B cell (primary cell): Measurements from ENCODE around the gene SNTA1. TPM values are rescaled to one million over a fixed set of nuclear protein-coding genes. Genes with fewer than 3 reads are reported as not detected.
"Not testable (repeated sequence)": the region's sequence is repeated elsewhere in the genome, so short reads cannot be mapped to it uniquely, and the experiment has no call there.

Source experiments
- ATAC-seq: fragments of 200-7000 bp; cut with Tn5 transposase; one replicate; pipeline ENCODE4 v1.10.0; 2021; ENCODE audit warnings: low read depth, mild to moderate bottlenecking, moderate number of reproducible peaks, moderate library complexity
- CTCF ChIA-PET: fragments of 350-600 bp; sonication (Branson Sonifier 250); formaldehyde crosslinking; loops from one replicate; lab custom pipeline; 2021; ENCODE audit warnings: antibody characterized with exemption, inconsistent platforms; lab: Charles Lee
- POLR2A ChIA-PET: fragments of 350-600 bp; sonication (Branson Sonifier 250); formaldehyde crosslinking; loops from one replicate; lab custom pipeline; 2021; ENCODE audit warnings: antibody characterized with exemption; lab: Charles Lee
- DNase-seq: peaks from one replicate; pipeline ENCODE4 v3.0.0; 2013
- H2AFZ ChIP-seq: 2 replicates; pipeline ENCODE4 v1.6.1; 2012; ENCODE audit warnings: mild to moderate bottlenecking, low read depth, low read length; ENCODE audit not compliant: insufficient read depth, poor library complexity, severe bottlenecking
- H3K27ac ChIP-seq, 2 donors: 1 replicate in 1 of 2; 2 replicates in 1 of 2; pipeline ENCODE4 v1.5.1; 2012 to 2013; ENCODE audit warnings: low read length in 2 of 2, mild to moderate bottlenecking in 2 of 2, moderate library complexity in 1 of 2
- H3K27me3 ChIP-seq, 4 experiments: fragments of 200-600 bp in 1 of 4; sonication (generic) in 1 of 4; replicated peaks in 1 of 4; 1 replicate in 2 of 4; 2 replicates in 2 of 4; pipeline versions ENCODE4 v1.6.1 to v1.7.0; 2013 to 2016; ENCODE audit warnings: low read length in 3 of 4, mild to moderate bottlenecking in 2 of 4, mixed read lengths in 1 of 4, moderate library complexity in 1 of 4; ENCODE audit not compliant: insufficient read depth in 4 of 4, control insufficient read depth in 3 of 4; ENCODE audit errors: control extremely low read depth in 1 of 4
- H3K36me3 ChIP-seq, 2 experiments: replicated peaks in 1 of 2; 1 replicate in 1 of 2; 2 replicates in 1 of 2; pipeline versions ENCODE4 v1.6.1 to v1.7.1; 2013; ENCODE audit warnings: low read length in 1 of 2; ENCODE audit not compliant: insufficient read depth in 2 of 2, control insufficient read depth in 1 of 2; ENCODE audit errors: control extremely low read depth in 1 of 2, extremely low read depth in 1 of 2
- H3K4me1 ChIP-seq, 2 donors: fragments of 200-600 bp in 1 of 2; sonication (generic) in 1 of 2; 1 replicate in 1 of 2; 2 replicates in 1 of 2; pipeline versions ENCODE4 v1.5.1 to v1.6.1; 2013 to 2017; ENCODE audit warnings: low read length in 2 of 2; ENCODE audit not compliant: control insufficient read depth in 2 of 2, insufficient read depth in 2 of 2
- H3K4me2 ChIP-seq: replicated peaks from 2 replicates; pipeline ENCODE3; 2012; ENCODE audit warnings: mild to moderate bottlenecking, low read depth, low read length; ENCODE audit not compliant: poor library complexity, severe bottlenecking
- H3K4me3 ChIP-seq, 5 experiments: fragments of 200-600 bp in 1 of 5; sonication (generic) in 1 of 5; 1 replicate in 3 of 5; 2 replicates in 2 of 5; pipeline versions ENCODE4 v1.5.1 to v1.7.0; 2011 to 2016; ENCODE audit warnings: low read length in 4 of 5, mild to moderate bottlenecking in 4 of 5, low read depth in 2 of 5, control low read depth in 1 of 5, moderate library complexity in 1 of 5; ENCODE audit not compliant: insufficient read depth in 1 of 5; ENCODE audit errors: control extremely low read depth in 1 of 5, extremely low read depth in 1 of 5
- H3K79me2 ChIP-seq: fragments of 200-600 bp; sonication (generic); one replicate; pipeline ENCODE4 v1.6.0; 2016; ENCODE audit warnings: low read length; ENCODE audit not compliant: control insufficient read depth, insufficient read depth
- H3K9ac ChIP-seq: fragments of 200-600 bp; sonication (generic); 2 replicates; pipeline ENCODE4 v1.6.1; 2017; ENCODE audit warnings: mild to moderate bottlenecking, low read length, moderate library complexity
- H3K9me3 ChIP-seq, 3 donors: one replicate each; pipeline versions ENCODE4 v1.6.1 to v1.7.1; 2013; ENCODE audit warnings: low read length in 2 of 3; ENCODE audit not compliant: control insufficient read depth in 2 of 3, insufficient read depth in 1 of 3; ENCODE audit errors: control extremely low read depth in 1 of 3
- H4K20me1 ChIP-seq: 2 replicates; pipeline ENCODE4 v1.6.0; 2012; ENCODE audit warnings: mild to moderate bottlenecking, low read length; ENCODE audit not compliant: insufficient read depth, control insufficient read depth, poor library complexity, severe bottlenecking
- H3K27ac Mint-ChIP-seq: one replicate; pipeline ENCODE4 v1.8.0; 2021; ENCODE audit warnings: mixed read lengths
- H3K27me3 Mint-ChIP-seq: one replicate; pipeline ENCODE4 v1.8.0; 2021; ENCODE audit warnings: mixed read lengths
- H3K4me1 Mint-ChIP-seq: one replicate; pipeline ENCODE4 v1.8.0; 2021; ENCODE audit warnings: mixed read lengths
- H3K4me3 Mint-ChIP-seq: one replicate; pipeline ENCODE4 v1.8.0; 2021; ENCODE audit warnings: mixed read lengths
- H3K9me3 Mint-ChIP-seq: one replicate; pipeline ENCODE4 v1.8.0; 2022; ENCODE audit warnings: mixed read lengths; ENCODE audit not compliant: insufficient read depth
- EZH2 ChIP-seq: IDR thresholded peaks from 2 replicates; pipeline ENCODE4 v1.6.1; 2012; ENCODE audit warnings: borderline replicate concordance, low read depth, mild to moderate bottlenecking, moderate library complexity, low read length; ENCODE audit not compliant: insufficient read depth, poor library complexity, severe bottlenecking
- WGBS: methylation state at CpG from one replicate; pipeline ENCODE4 v1.1.5; 2013; ENCODE audit warnings: missing lambda C conversion rate; ENCODE audit not compliant: insufficient coverage; 5-methylcytosine and 5-hydroxymethylcytosine counted together
- intact Hi-C: fragments of 100-400 bp; cut with micrococcal nuclease; formaldehyde crosslinking; loops from one replicate; pipeline ENCODE4 v1.10.0; 2022
- polyA plus RNA-seq: library from polyadenylated mRNA; depleted of rRNA; stranded (reverse); fragments of >200 nt; gene quantifications from 2 replicates; pipeline ENCODE4 v1.2.3, GENCODE V29; 2012
- total RNA-seq, 2 donors: library from RNA; stranded (reverse); fragments of 120-200 nt in 1 of 2; gene quantifications; 1 replicate in 1 of 2; 2 replicates in 1 of 2; pipeline versions ENCODE4 v1.2.3 to v1.2.4, GENCODE V29; 2013 to 2022
- TF ChIP-seq, protein P1 (sequence below): fragments of 200-600 bp; IDR thresholded peaks from one replicate; pipeline ENCODE4 v1.8.0; 2022; ENCODE audit warnings: antibody characterized with exemption, mild to moderate bottlenecking

SNTA1 gene
- total and polyA plus RNA-seq, 2 donors (not counting 1 experiment from before 2014, with no cell fraction given) = 7.0 to 9.9 TPM

- H2AFZ ChIP-seq = no peak overlapping the region
- no peaks in the 10 kb centered on the region for H3K36me3 ChIP-seq
- POLR2A ChIA-PET = interaction anchor here (0.7 to 1.3 kb wide), 2 partner anchors 45 to 232 kb away, joined by 4 to 5 read pairs; no protein-coding TSS in a partner anchor
- Mint-ChIP-seq H3K4me1 (peaks cover 13% of the 10 kb centered on the region), H3K4me3 (peak overlapping the region; percentile 13), H3K27ac (no peak overlapping the region), H3K27me3 (no peaks in the 10 kb centered on the region), H3K9me3 (no peaks in the 10 kb centered on the region)
- H3K27ac ChIP-seq = no peak overlapping the region
- 100% methylated on average over 6 of the region's 10 CpGs for WGBS
- no peak for TF ChIP-seq EZH2
- TF ChIP-seq, protein P1, sequence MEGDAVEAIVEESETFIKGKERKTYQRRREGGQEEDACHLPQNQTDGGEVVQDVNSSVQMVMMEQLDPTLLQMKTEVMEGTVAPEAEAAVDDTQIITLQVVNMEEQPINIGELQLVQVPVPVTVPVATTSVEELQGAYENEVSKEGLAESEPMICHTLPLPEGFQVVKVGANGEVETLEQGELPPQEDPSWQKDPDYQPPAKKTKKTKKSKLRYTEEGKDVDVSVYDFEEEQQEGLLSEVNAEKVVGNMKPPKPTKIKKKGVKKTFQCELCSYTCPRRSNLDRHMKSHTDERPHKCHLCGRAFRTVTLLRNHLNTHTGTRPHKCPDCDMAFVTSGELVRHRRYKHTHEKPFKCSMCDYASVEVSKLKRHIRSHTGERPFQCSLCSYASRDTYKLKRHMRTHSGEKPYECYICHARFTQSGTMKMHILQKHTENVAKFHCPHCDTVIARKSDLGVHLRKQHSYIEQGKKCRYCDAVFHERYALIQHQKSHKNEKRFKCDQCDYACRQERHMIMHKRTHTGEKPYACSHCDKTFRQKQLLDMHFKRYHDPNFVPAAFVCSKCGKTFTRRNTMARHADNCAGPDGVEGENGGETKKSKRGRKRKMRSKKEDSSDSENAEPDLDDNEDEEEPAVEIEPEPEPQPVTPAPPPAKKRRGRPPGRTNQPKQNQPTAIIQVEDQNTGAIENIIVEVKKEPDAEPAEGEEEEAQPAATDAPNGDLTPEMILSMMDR = no peak
- ATAC-seq = no peak
- no peak for DNase-seq
- CTCF ChIA-PET = interaction anchor here (0.7 to 1.9 kb wide), 3 partner anchors 14 to 89 kb away, joined by 3 to 7 read pairs (median 3); no protein-coding TSS in a partner anchor
- peaks cover 9 to 19% of the 10 kb centered on the region in 2 donors for H3K4me1 ChIP-seq
- no peaks in the 10 kb centered on the region for H4K20me1 ChIP-seq
- H3K9ac ChIP-seq = no peak overlapping the region
- no peaks in the 10 kb centered on the region for H3K27me3 ChIP-seq
- intact Hi-C loops = loop anchor here (2.0 to 5.0 kb wide), 2 partner anchors 245 to 814 kb away; partner anchors contain the start of gene AHCY
- H3K79me2 ChIP-seq = peaks cover 31% of the 10 kb centered on the region
- no peaks in the 10 kb centered on the region for H3K9me3 ChIP-seq
- no peak overlapping the region for H3K4me2 ChIP-seq
- no peak overlapping the region for H3K4me3 ChIP-seq
These were observed 44.6 kb upstream of the SNTA1 start for GRCh38 chr20:33488201-33488600.

GRCh38 chr20:33483186-33483585, 39.6 kb upstream of the SNTA1 start:
- CTCF ChIA-PET, H3K4me3 ChIP-seq, intact Hi-C loops, H3K27me3 Mint-ChIP-seq, H3K4me1 Mint-ChIP-seq, H3K9me3 ChIP-seq, H3K79me2 ChIP-seq, H3K9ac ChIP-seq, H3K27ac Mint-ChIP-seq, H3K36me3 ChIP-seq, H3K27ac ChIP-seq, ATAC-seq, H3K9me3 Mint-ChIP-seq, DNase-seq, H3K27me3 ChIP-seq, H3K4me3 Mint-ChIP-seq, H3K4me1 ChIP-seq, POLR2A ChIA-PET, H4K20me1 ChIP-seq, H2AFZ ChIP-seq, H3K4me2 ChIP-seq: not testable (repeated sequence)
- WGBS = 100% methylated on average over 1 of the region's 5 CpGs
